Skin epidermis (tissue), 12 donors: ENCODE data around the gene TREM1.

ENCODE experiments used
- H3K27ac ChIP-seq, 21 experiments: fragments of 200-600 bp; sonication (generic) in 11 of 21; one replicate each; pipeline ENCODE4 v1.5.0; 2020; ENCODE audit warnings: mild to moderate bottlenecking in 3 of 21, inconsistent platforms in 2 of 21, moderate library complexity in 2 of 21
- H3K4me3 ChIP-seq, 7 experiments: fragments of 200-600 bp; sonication (generic) in 2 of 7; one replicate each; pipeline ENCODE4 v1.5.0; 2020; ENCODE audit warnings: inconsistent platforms in 2 of 7, mild to moderate bottlenecking in 2 of 7, moderate library complexity in 1 of 7

TREM1 gene

DNA sequence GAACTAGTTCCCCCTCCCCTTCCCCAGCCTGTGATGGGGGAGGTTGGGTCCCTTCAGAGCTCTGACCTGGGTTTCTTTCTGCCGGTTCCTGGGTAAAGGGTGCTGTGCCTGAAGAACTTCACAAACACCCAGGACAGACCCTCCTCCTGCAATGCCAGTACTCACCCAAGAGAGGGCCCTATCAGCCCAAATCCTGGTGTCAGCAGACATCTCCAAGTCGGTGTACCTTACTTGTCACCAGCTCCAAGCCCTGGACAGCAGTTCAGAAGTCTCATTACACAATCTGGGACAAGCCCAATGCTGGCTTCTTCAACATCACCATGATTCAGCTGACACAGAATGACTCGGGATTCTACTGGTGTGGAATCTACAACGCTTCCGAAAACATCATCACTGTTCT is 57.9 kb downstream of the TREM1 start:
- H3K4me3 ChIP-seq = no peak overlapping the region
- H3K27ac ChIP-seq = peak overlapping the region in 1 of 21 experiments; percentile 70

DNA sequence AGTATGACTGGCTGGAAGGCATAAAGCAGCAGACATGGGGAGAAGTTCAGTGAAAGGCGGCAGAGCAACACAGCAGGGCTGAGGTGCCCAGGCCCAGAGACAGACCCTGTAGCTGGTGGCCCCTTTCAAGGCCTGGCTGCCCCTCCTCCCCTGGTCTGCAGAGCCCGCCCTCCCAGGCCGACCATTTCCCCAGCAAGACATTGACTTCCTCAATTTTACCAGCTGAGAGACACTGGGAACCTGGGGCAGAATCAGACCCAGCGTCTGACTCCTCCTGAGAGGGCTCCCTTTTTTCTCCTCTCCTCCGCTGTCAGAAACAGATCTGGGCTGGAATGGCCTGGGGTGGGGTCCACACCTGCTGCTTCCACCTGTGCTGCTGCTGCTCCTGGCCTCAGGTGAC is 58.4 kb downstream of the TREM1 start, which contains the start of gene TREML4:
TREML4 (plus strand) TSS at position 254 of the 400 bp plus-strand sequence; CDS start at position 333, 79 bp downstream.
- H3K27ac ChIP-seq = peak within 1 kb of the TSS in 1 of 21 experiments; percentile 70
- H3K4me3 ChIP-seq = no peak within 1 kb of the TSS

DNA sequence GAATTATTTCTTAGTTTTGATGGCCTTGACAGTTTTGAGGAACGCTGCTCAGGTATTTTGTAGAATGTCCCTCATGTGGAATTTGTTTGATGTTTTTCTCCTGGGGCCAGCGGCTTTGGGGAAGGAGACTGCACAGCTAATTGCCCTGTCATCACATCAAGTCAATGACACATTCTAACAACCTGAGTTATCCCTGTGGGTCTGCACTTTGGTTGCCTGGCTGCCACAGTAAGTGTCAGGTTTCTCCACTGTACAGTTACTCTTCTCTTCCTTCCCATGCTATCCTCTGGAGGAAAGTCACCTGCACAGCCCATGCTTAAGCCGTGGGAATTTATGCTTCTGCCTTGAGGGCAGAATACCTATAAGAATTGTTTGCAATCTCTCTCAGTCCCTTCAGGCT is 59.7 kb downstream of the TREM1 start:
- Histone ChIP-seq H3K27ac (no peak overlapping the region), H3K4me3 (no peak overlapping the region)

DNA sequence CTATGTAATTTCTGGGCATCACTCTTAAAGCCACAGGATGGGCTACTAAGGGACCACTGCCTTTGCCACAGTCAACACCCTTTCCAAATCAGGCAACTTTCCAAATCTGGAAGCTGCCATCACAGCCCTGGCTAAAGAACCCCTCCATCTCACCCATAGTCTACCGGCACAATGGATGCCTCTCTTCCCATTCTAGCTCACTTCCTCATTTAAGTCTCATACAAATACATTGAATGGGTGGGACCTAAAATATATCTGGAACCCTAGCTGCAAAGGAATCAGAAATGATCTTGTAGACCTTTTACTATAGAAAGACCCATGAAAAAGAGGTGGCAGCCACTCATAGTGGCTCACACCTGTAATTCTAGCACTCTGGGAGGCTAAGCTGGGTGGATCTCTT is 61.7 kb downstream of the TREM1 start:
- H3K27ac ChIP-seq = no peak overlapping the region
- no peak overlapping the region for H3K4me3 ChIP-seq
